OCI-LY3 (cell line): ENCODE results near the gene LSMEM2.

ENCODE experiments used
- EZH2phosphoT487 ChIP-seq: fragments of 200-600 bp; shearing (Covaris generic); IDR thresholded peaks from 2 replicates; pipeline ENCODE4 v1.6.1; 2018; ENCODE audit warnings: antibody characterized with exemption, mixed run types, low read depth
- TF ChIP-seq, protein P1 (sequence below): fragments of 200-600, 300-600 bp; sonication (generic); IDR thresholded peaks from 2 replicates; pipeline ENCODE4 v1.5.1; 2014; ENCODE audit warnings: antibody characterized with exemption, low read length, low read depth

DNA sequence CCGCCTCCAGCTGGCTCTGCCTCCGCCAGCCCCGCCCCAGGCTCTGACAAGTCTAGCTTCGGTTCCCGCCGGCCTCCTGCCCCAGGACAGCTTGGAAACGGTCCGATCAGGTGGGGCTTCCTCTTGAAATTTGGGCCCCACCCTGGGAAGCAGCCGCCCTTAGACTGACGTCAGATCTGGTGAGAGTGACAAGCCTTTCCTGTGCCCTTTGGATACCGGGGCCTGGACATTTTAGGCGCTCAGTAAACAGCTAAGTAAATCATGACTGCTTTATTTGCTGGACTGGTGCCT is 20.7 kb downstream of the LSMEM2 start:
- TF ChIP-seq, protein P1, sequence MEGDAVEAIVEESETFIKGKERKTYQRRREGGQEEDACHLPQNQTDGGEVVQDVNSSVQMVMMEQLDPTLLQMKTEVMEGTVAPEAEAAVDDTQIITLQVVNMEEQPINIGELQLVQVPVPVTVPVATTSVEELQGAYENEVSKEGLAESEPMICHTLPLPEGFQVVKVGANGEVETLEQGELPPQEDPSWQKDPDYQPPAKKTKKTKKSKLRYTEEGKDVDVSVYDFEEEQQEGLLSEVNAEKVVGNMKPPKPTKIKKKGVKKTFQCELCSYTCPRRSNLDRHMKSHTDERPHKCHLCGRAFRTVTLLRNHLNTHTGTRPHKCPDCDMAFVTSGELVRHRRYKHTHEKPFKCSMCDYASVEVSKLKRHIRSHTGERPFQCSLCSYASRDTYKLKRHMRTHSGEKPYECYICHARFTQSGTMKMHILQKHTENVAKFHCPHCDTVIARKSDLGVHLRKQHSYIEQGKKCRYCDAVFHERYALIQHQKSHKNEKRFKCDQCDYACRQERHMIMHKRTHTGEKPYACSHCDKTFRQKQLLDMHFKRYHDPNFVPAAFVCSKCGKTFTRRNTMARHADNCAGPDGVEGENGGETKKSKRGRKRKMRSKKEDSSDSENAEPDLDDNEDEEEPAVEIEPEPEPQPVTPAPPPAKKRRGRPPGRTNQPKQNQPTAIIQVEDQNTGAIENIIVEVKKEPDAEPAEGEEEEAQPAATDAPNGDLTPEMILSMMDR, result no peak
- TF ChIP-seq EZH2phosphoT487, result no peak
